Left ventricle myocardium inferior (tissue), 1 donor: ENCODE measurements around the gene METTL8. TPM values are rescaled to one million over a fixed set of nuclear protein-coding genes. Genes with fewer than 3 reads are reported as not detected.

Source experiments
- DNase-seq: peaks from one replicate; pipeline ENCODE4 v3.0.0-alpha.2; 2020
- H3K27ac ChIP-seq: fragments of 200-600 bp; replicated peaks from 2 replicates; pipeline ENCODE4 v1.8.0; 2021
- H3K27me3 ChIP-seq: fragments of 200-600 bp; 2 replicates; pipeline ENCODE4 v1.8.0; 2021; ENCODE audit warnings: low read depth
- H3K36me3 ChIP-seq: fragments of 200-600 bp; 2 replicates; pipeline ENCODE4 v1.8.0; 2021
- H3K4me1 ChIP-seq: fragments of 200-600 bp; 2 replicates; pipeline ENCODE4 v1.8.0; 2021
- H3K4me3 ChIP-seq: fragments of 200-600 bp; 2 replicates; pipeline ENCODE4 v1.8.0; 2021; ENCODE audit warnings: mild to moderate bottlenecking, moderate library complexity
- H3K9me3 ChIP-seq: fragments of 200-600 bp; replicated peaks from 2 replicates; pipeline ENCODE4 v1.8.0; 2021
- intact Hi-C: fragments of 100-400 bp; cut with micrococcal nuclease; formaldehyde crosslinking; loops from one replicate; pipeline ENCODE4 v1.11.0; 2022
- total RNA-seq: library from RNA; stranded (reverse); fragmentation: NEBNext Ultra II Directional; extraction: Animal tissue kit (Norgen Biotek cat#: 25700); gene quantifications from one replicate; pipeline ENCODE4 v1.2.1, GENCODE V29; 2021
- TF ChIP-seq, protein P1 (sequence below): fragments of 200-600 bp; IDR thresholded peaks from 2 replicates; pipeline ENCODE4 v1.8.0; 2021; ENCODE audit warnings: antibody characterized with exemption, mild to moderate bottlenecking, borderline replicate concordance
- donor health status: DM: no; HTN: yes; CAD: no; lungs with severe emphysema.

METTL8 gene
- total RNA-seq, 1 donor from 2014 or later, result 10.4 TPM

DNA sequence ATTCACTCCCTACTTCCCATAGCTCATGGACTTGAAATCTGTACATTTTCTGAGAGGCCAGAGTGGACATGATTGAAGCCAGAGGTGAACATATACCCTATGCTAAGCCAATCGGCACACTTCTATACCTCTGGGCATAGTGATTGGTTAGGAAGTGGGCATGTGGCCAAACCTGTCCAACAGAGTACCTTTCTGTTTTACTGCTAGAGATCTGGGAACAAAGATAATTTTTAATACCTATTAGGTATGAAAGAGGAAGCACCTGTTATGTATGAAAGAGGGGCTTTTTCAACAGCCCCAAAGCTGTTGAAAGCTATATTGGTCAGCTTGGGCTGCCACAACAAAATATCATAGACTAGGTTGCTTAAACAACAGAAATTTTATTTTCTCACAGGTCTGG lies 27.7 kb downstream of the METTL8 start:
- Histone ChIP-seq H3K4me1 (peaks cover 9% of the 10 kb centered on the region), H3K4me3 (no peak overlapping the region), H3K27me3 (no peaks in the 10 kb centered on the region), H3K36me3 (no peaks in the 10 kb centered on the region), H3K27ac (no peak overlapping the region), H3K9me3 (peaks cover 11% of the 10 kb centered on the region)
- DNase-seq, result no peak
- intact Hi-C loops, result no loop called here
- TF ChIP-seq, protein P1, sequence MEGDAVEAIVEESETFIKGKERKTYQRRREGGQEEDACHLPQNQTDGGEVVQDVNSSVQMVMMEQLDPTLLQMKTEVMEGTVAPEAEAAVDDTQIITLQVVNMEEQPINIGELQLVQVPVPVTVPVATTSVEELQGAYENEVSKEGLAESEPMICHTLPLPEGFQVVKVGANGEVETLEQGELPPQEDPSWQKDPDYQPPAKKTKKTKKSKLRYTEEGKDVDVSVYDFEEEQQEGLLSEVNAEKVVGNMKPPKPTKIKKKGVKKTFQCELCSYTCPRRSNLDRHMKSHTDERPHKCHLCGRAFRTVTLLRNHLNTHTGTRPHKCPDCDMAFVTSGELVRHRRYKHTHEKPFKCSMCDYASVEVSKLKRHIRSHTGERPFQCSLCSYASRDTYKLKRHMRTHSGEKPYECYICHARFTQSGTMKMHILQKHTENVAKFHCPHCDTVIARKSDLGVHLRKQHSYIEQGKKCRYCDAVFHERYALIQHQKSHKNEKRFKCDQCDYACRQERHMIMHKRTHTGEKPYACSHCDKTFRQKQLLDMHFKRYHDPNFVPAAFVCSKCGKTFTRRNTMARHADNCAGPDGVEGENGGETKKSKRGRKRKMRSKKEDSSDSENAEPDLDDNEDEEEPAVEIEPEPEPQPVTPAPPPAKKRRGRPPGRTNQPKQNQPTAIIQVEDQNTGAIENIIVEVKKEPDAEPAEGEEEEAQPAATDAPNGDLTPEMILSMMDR, result no peak

DNA sequence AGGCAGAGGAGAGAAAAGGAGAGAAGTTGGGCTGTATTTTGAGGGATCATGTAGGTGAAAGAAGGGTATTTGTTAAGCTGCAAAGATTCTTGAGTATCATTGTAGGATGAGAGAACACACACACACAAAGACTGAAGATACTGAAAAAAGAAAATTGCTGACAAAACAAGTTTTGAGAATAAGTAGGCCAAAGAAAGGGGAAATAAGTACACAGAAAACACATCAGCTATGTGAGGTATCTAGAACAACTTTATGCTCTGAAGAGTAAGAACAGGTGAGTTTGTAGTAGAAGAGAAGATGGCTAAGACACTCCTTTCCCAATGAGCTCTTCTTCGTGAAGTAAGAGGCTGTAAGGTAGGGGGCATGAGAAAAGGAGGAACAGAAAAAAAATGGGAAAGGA lies 28.2 kb downstream of the METTL8 start:
- H3K9me3 ChIP-seq, result peaks cover 11% of the 10 kb centered on the region
- H3K36me3 ChIP-seq, result no peaks in the 10 kb centered on the region
- no peak overlapping the region for H3K27ac ChIP-seq
- no peaks in the 10 kb centered on the region for H3K27me3 ChIP-seq
- H3K4me3 ChIP-seq, result no peak overlapping the region
- TF ChIP-seq, protein P1, result no peak
- no peak for DNase-seq
- intact Hi-C loops, result no loop called here
- peaks cover 9% of the 10 kb centered on the region for H3K4me1 ChIP-seq

DNA sequence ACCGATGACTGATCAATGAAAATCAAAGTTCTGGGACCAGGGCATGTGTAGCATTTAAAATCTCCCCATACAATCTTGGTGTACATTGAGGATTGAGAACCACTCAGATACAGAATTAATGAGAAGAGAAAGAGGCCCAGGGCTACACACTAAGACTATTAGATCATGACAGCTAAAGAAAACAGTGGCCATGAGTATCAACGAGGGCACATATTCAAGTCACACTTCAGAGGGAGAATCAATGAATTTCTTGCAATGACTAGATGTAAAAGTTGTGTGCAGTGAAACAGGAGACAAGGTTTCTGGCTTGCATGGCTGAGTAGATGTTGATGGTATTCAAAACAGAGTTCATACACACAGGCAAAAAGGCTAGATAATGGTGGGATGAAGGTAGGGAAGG lies 29.1 kb downstream of the METTL8 start:
- DNase-seq, result no peak
- Histone ChIP-seq H3K27ac (no peak overlapping the region), H3K4me3 (no peak overlapping the region), H3K4me1 (peaks cover under 1% of the 10 kb centered on the region), H3K27me3 (no peaks in the 10 kb centered on the region), H3K9me3 (peaks cover 11% of the 10 kb centered on the region), H3K36me3 (no peaks in the 10 kb centered on the region)
- intact Hi-C loops, result no loop called here
- TF ChIP-seq, protein P1, result no peak

DNA sequence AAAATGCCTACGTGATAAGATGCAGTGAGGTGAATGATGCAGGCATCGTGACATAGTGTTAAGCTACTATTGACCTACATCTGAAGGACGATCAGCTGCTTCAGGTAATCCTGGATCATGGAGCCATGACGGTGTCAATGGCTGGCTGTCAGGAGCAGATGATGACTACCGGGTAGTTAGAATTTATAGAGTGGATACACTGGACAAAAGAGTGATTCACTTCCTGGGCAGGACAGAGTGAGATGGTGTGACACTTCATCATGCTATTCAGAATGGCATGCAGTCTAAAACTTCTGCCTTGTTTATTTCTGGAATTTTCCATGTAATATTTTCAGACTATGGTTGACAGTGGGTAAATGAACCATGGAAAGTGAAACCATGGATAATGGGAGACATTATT lies 29.5 kb downstream of the METTL8 start:
- TF ChIP-seq, protein P1, result no peak
- no peak for DNase-seq
- Histone ChIP-seq H3K36me3 (no peaks in the 10 kb centered on the region), H3K4me1 (no peaks in the 10 kb centered on the region), H3K27me3 (no peaks in the 10 kb centered on the region), H3K9me3 (peaks cover 11% of the 10 kb centered on the region), H3K4me3 (no peak overlapping the region), H3K27ac (no peak overlapping the region)
- intact Hi-C loops, result no loop called here

DNA sequence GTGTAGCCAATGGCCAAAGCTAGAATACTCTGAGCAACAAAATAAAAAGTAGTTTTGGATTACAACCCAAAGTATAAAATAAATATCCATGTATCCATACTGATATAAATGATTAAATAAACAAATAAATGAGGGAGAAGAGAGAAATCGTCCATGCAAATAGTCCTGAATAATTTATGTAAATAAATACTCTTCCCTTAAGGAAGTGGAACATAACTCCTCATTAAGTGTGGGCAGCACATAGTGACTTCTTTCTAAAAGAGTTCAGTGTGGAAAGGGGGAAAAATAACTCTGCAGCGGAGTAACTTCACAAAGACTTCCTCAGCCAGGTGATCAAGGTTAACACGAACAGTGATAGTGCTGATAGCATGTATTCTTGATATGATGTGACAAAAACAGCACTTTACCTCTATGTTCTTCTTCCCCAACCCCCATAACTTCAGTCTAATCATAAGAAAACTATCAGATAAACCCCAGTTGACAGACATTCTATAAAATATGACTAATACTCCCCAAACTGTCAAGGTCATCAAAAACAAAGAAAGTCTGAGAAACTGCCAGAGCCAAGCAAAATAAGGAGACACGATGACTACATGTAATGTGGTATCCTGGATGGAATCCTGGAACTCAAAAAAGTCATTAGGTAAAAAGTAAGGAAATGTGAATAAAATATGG lies 30.7 kb downstream of the METTL8 start:
- intact Hi-C loops, result no loop called here
- DNase-seq, result no peak
- Histone ChIP-seq H3K27me3 (no peaks in the 10 kb centered on the region), H3K9me3 (peaks cover 13% of the 10 kb centered on the region), H3K27ac (no peak overlapping the region), H3K36me3 (no peaks in the 10 kb centered on the region), H3K4me1 (no peaks in the 10 kb centered on the region), H3K4me3 (no peak overlapping the region)
- TF ChIP-seq, protein P1, result no peak
